ENCODE results near the gene FGB. TPM values are rescaled to one million over a fixed set of nuclear protein-coding genes. Genes with fewer than 3 reads are reported as not detected.

Gene FGB
- total and polyA plus RNA-seq, 2 of the 13 experiments (the other 11 are each of a cell fraction or from before 2014, with no cell fraction given): 226 to 784 TPM

DNA sequence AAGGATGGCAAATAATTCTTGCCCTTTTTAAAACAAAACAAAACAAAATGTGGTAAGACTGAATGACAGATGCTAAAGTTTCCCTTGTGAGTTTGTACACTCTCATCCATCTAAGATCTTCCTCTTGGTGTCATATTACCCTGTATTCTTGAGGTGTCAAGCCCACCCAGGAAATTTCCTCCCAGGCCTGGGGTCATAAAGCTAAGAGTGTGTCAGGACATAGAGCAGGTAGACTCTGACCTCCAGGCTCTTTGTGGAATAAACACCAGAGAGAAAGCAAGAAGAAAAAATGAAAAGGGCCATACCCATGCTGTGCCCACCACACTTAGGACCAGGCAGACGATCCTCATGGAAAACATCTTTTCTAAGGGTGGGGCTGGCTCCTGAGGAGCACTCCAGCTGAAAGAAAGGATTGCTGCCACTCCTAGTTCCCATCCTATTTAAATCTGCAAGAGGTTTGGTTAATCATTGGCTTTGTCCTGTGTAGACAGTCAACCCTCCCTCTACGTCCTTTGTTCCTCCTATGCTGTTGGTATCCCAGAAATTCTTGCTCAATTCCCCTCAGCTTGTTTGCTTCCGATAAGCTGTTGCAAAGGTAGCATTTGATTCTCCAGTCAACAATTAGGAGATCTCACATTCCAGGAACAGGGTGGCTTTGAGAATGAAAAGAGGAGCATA is 27.7 kb downstream of the FGB start, which contains the start of gene FGA (continued):
- TF ChIP-seq GFI1 (CRISPR knock-in tag; IDR thresholded peaks at IDR 0.05; ENCODE audit: borderline replicate concordance): peak; percentile 97
- TF ChIP-seq TRIM24 (CRISPR knock-in tag; IDR thresholded peaks at IDR 0.05): no peak
- no peak for TF ChIP-seq ZNF556 (CRISPR knock-in tag; IDR thresholded peaks at IDR 0.05; ENCODE audit: borderline replicate concordance)
- TF ChIP-seq, protein P1, sequence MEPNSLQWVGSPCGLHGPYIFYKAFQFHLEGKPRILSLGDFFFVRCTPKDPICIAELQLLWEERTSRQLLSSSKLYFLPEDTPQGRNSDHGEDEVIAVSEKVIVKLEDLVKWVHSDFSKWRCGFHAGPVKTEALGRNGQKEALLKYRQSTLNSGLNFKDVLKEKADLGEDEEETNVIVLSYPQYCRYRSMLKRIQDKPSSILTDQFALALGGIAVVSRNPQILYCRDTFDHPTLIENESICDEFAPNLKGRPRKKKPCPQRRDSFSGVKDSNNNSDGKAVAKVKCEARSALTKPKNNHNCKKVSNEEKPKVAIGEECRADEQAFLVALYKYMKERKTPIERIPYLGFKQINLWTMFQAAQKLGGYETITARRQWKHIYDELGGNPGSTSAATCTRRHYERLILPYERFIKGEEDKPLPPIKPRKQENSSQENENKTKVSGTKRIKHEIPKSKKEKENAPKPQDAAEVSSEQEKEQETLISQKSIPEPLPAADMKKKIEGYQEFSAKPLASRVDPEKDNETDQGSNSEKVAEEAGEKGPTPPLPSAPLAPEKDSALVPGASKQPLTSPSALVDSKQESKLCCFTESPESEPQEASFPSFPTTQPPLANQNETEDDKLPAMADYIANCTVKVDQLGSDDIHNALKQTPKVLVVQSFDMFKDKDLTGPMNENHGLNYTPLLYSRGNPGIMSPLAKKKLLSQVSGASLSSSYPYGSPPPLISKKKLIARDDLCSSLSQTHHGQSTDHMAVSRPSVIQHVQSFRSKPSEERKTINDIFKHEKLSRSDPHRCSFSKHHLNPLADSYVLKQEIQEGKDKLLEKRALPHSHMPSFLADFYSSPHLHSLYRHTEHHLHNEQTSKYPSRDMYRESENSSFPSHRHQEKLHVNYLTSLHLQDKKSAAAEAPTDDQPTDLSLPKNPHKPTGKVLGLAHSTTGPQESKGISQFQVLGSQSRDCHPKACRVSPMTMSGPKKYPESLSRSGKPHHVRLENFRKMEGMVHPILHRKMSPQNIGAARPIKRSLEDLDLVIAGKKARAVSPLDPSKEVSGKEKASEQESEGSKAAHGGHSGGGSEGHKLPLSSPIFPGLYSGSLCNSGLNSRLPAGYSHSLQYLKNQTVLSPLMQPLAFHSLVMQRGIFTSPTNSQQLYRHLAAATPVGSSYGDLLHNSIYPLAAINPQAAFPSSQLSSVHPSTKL (CRISPR knock-in tag; IDR thresholded peaks at IDR 0.05): peak; percentile 100
- TF ChIP-seq, protein P2, sequence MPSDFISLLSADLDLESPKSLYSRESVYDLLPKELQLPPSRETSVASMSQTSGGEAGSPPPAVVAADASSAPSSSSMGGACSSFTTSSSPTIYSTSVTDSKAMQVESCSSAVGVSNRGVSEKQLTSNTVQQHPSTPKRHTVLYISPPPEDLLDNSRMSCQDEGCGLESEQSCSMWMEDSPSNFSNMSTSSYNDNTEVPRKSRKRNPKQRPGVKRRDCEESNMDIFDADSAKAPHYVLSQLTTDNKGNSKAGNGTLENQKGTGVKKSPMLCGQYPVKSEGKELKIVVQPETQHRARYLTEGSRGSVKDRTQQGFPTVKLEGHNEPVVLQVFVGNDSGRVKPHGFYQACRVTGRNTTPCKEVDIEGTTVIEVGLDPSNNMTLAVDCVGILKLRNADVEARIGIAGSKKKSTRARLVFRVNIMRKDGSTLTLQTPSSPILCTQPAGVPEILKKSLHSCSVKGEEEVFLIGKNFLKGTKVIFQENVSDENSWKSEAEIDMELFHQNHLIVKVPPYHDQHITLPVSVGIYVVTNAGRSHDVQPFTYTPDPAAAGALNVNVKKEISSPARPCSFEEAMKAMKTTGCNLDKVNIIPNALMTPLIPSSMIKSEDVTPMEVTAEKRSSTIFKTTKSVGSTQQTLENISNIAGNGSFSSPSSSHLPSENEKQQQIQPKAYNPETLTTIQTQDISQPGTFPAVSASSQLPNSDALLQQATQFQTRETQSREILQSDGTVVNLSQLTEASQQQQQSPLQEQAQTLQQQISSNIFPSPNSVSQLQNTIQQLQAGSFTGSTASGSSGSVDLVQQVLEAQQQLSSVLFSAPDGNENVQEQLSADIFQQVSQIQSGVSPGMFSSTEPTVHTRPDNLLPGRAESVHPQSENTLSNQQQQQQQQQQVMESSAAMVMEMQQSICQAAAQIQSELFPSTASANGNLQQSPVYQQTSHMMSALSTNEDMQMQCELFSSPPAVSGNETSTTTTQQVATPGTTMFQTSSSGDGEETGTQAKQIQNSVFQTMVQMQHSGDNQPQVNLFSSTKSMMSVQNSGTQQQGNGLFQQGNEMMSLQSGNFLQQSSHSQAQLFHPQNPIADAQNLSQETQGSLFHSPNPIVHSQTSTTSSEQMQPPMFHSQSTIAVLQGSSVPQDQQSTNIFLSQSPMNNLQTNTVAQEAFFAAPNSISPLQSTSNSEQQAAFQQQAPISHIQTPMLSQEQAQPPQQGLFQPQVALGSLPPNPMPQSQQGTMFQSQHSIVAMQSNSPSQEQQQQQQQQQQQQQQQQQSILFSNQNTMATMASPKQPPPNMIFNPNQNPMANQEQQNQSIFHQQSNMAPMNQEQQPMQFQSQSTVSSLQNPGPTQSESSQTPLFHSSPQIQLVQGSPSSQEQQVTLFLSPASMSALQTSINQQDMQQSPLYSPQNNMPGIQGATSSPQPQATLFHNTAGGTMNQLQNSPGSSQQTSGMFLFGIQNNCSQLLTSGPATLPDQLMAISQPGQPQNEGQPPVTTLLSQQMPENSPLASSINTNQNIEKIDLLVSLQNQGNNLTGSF (CRISPR knock-in tag; IDR thresholded peaks at IDR 0.05): no peak
- no peak for TF ChIP-seq ZNF337 (CRISPR knock-in tag; IDR thresholded peaks at IDR 0.05; ENCODE audit: borderline replicate concordance, low read depth)
- peak; percentile 74 for TF ChIP-seq ZBTB21 (CRISPR knock-in tag; IDR thresholded peaks at IDR 0.05)
- TF ChIP-seq, protein P3, sequence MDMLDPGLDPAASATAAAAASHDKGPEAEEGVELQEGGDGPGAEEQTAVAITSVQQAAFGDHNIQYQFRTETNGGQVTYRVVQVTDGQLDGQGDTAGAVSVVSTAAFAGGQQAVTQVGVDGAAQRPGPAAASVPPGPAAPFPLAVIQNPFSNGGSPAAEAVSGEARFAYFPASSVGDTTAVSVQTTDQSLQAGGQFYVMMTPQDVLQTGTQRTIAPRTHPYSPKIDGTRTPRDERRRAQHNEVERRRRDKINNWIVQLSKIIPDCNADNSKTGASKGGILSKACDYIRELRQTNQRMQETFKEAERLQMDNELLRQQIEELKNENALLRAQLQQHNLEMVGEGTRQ (IDR thresholded peaks at IDR 0.05; ENCODE audit: low read depth, low read length): no peak
- TF ChIP-seq, protein P3 (CRISPR knock-in tag; IDR thresholded peaks at IDR 0.05; ENCODE audit: borderline replicate concordance): no peak
- no peak; the same call in 1 of the 2 replicates for TF ChIP-seq ZFY (CRISPR knock-in tag; IDR thresholded peaks at IDR 0.05)
- TF ChIP-seq, protein P4, sequence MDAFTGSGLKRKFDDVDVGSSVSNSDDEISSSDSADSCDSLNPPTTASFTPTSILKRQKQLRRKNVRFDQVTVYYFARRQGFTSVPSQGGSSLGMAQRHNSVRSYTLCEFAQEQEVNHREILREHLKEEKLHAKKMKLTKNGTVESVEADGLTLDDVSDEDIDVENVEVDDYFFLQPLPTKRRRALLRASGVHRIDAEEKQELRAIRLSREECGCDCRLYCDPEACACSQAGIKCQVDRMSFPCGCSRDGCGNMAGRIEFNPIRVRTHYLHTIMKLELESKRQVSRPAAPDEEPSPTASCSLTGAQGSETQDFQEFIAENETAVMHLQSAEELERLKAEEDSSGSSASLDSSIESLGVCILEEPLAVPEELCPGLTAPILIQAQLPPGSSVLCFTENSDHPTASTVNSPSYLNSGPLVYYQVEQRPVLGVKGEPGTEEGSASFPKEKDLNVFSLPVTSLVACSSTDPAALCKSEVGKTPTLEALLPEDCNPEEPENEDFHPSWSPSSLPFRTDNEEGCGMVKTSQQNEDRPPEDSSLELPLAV (CRISPR knock-in tag; conservative IDR thresholded peaks at IDR 0.05; ENCODE audit: low read depth): no peak
- TF ChIP-seq KDM6A (CRISPR knock-in tag; IDR thresholded peaks at IDR 0.05; ENCODE audit: low read depth): peak; percentile 84
- TF ChIP-seq RNF2 (conservative IDR thresholded peaks at IDR 0.05; ENCODE audit: low read depth): no peak
- 0 out of 2 replicates have a peak, but pooled peaks have one; percentile 28 for TF ChIP-seq SIN3A (IDR thresholded peaks at IDR 0.05; ENCODE audit: borderline replicate concordance, low read depth, low read length)
- TF ChIP-seq JUND (CRISPR knock-in tag; IDR thresholded peaks at IDR 0.05): peak; percentile 81; the same call in 1 of the 2 replicates
